Activated T-helper 17 cell treated with anti-CD3 and anti-CD28 coated beads, Interleukin-2, amount 50 U/mL, for 72 hours (primary cell): Measurements from ENCODE around the gene IL9. TPM values are rescaled to one million over a fixed set of nuclear protein-coding genes. Genes with fewer than 3 reads are reported as not detected.
"Not testable (repeated sequence)": the region's sequence is repeated elsewhere in the genome, so short reads cannot be mapped to it uniquely, and the experiment has no call there.

Experiments used
- ATAC-seq: fragments of 150-1000 bp; cut with Tn5 transposase; replicated peaks from 2 replicates; pipeline ENCODE4 v1.10.0; 2021; ENCODE audit warnings: mild to moderate bottlenecking, moderate library complexity
- H3K27ac Mint-ChIP-seq: one replicate; pipeline ENCODE4 v1.8.0; 2022; ENCODE audit warnings: mixed read lengths
- H3K27me3 Mint-ChIP-seq: one replicate; pipeline ENCODE4 v1.8.0; 2022; ENCODE audit warnings: mixed read lengths
- H3K36me3 Mint-ChIP-seq: one replicate; pipeline ENCODE4 v1.8.0; 2022; ENCODE audit warnings: low read depth, mild to moderate bottlenecking, mixed read lengths
- H3K4me1 Mint-ChIP-seq: one replicate; pipeline ENCODE4 v1.8.0; 2022; ENCODE audit warnings: mixed read lengths
- H3K4me3 Mint-ChIP-seq: one replicate; pipeline ENCODE4 v1.8.0; 2022; ENCODE audit warnings: mild to moderate bottlenecking, mixed read lengths
- H3K9me3 Mint-ChIP-seq: one replicate; pipeline ENCODE4 v1.8.0; 2022; ENCODE audit warnings: mixed read lengths
- total RNA-seq, 2 donors: library from RNA; stranded (reverse); gene quantifications; one replicate each; pipeline ENCODE4 v1.2.3, GENCODE V29; 2022

IL9 gene
- total RNA-seq, 2 donors from 2014 or later = 10.2 to 29.3 TPM

DNA sequence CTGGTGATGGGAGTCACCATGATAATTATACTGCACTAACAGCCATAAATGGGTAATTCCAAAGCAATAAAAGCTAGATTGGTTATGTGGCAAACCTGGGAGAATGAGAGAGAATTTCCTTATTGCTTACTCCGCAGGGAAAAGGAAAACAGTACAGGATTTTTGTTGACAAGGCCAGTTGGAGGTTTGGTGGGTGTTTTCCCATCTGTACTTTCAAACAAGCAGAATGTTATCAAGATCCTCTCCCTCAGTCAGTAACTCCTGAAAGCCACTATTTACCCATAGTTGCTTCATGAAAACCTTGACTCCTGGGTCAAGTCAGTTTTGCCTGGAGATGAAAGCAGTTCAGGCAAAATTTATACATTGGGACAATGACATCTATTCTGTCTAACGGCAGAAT lies 26.4 kb downstream of the IL9 start:
- H3K9me3 Mint-ChIP-seq = no peaks in the 10 kb centered on the region
- no peaks in the 10 kb centered on the region for H3K4me1 Mint-ChIP-seq
- no peak overlapping the region for H3K27ac Mint-ChIP-seq
- ATAC-seq = no peak
- H3K27me3 Mint-ChIP-seq = peaks cover 5% of the 10 kb centered on the region
- H3K36me3 Mint-ChIP-seq = no peaks in the 10 kb centered on the region
- no peak overlapping the region for H3K4me3 Mint-ChIP-seq

DNA sequence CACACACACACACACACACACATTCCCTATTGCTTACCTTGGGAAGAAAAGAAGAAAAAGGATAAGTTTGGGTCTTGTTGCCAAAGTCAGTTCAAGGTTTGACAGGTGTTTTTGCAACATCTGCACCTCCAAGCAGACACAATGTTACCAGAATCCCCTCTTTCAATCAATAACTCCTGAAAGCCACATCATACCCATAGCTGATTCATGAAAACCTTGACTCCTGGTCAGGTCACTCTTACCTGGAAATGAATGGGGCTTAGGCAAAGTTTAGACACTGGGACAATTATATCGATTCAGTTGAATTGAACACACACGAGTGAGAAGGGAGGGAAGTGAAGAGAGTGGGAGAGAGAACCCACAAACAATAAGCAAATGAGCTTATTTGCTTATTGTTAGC lies 27.0 kb downstream of the IL9 start:
- no peaks in the 10 kb centered on the region for H3K9me3 Mint-ChIP-seq
- ATAC-seq = no peak
- H3K27ac Mint-ChIP-seq = no peak overlapping the region
- H3K4me1 Mint-ChIP-seq = no peaks in the 10 kb centered on the region
- no peaks in the 10 kb centered on the region for H3K36me3 Mint-ChIP-seq
- peaks cover 7% of the 10 kb centered on the region for H3K27me3 Mint-ChIP-seq
- H3K4me3 Mint-ChIP-seq = no peak overlapping the region

GRCh38 chr5:135867599-135867998 lies 28.0 kb downstream of the IL9 start:
- Mint-ChIP-seq H3K27me3 (peaks cover 9% of the 10 kb centered on the region), H3K27ac (no peak overlapping the region), H3K4me1 (no peaks in the 10 kb centered on the region), H3K36me3 (no peaks in the 10 kb centered on the region), H3K4me3 (no peak overlapping the region), H3K9me3 (no peaks in the 10 kb centered on the region)
- ATAC-seq = no peak

DNA sequence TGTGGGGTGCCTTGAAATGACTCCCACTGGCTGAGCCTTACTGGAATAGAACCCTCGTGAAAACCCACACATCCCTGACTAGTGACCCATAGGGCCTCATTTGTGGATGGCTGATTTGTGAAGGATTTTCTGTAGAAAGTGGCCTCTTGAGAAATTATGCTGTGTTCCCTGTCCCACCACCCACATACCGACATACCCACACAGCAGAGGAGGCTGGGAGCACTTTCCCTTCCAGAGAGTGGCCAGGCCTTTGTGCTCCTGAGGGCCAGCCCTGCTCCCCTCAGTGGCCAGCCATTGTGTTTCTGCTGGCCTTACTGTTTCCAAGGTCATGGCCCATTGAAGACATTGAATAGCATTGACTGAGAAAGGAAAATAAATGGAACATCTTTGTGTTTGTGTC lies 29.6 kb downstream of the IL9 start:
- ATAC-seq = no peak
- no peak overlapping the region for H3K4me3 Mint-ChIP-seq
- H3K9me3 Mint-ChIP-seq = no peaks in the 10 kb centered on the region
- H3K27me3 Mint-ChIP-seq = peaks cover 9% of the 10 kb centered on the region
- H3K4me1 Mint-ChIP-seq = no peaks in the 10 kb centered on the region
- H3K27ac Mint-ChIP-seq = no peak overlapping the region
- no peaks in the 10 kb centered on the region for H3K36me3 Mint-ChIP-seq

GRCh38 chr5:135864503-135865435 lies 30.9 kb downstream of the IL9 start:
- H3K4me3 Mint-ChIP-seq = no peak overlapping the region
- H3K4me1 Mint-ChIP-seq = no peaks in the 10 kb centered on the region
- no peak overlapping the region for H3K27ac Mint-ChIP-seq
- no peak for ATAC-seq
- H3K9me3 Mint-ChIP-seq = no peaks in the 10 kb centered on the region
- no peaks in the 10 kb centered on the region for H3K36me3 Mint-ChIP-seq
- peaks cover 4% of the 10 kb centered on the region for H3K27me3 Mint-ChIP-seq

DNA sequence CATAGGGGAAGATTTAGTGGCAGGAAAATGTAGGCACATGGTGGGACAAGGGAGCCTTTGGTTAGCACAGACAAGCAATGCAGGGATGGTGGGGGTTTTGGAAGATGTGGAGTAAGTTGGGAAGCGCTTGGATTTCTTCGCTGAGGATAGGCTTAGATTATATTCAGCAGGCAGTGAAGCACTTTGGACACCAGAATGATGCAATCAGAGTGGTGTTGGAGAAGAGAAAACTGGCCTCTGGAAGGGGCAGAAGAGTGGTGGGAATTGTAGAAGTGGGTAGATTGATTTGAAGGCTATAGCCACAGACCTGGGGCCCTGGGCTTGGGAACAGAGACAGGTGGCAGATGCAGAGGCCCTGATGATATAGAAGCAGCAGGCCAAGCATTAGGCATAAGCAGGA lies 32.9 kb downstream of the IL9 start:
- H3K27me3 Mint-ChIP-seq = peaks cover 11% of the 10 kb centered on the region
- H3K4me1 Mint-ChIP-seq = no peaks in the 10 kb centered on the region
- H3K4me3 Mint-ChIP-seq = no peak overlapping the region
- no peak overlapping the region for H3K27ac Mint-ChIP-seq
- no peak for ATAC-seq
- H3K36me3 Mint-ChIP-seq = no peaks in the 10 kb centered on the region
- no peaks in the 10 kb centered on the region for H3K9me3 Mint-ChIP-seq

DNA sequence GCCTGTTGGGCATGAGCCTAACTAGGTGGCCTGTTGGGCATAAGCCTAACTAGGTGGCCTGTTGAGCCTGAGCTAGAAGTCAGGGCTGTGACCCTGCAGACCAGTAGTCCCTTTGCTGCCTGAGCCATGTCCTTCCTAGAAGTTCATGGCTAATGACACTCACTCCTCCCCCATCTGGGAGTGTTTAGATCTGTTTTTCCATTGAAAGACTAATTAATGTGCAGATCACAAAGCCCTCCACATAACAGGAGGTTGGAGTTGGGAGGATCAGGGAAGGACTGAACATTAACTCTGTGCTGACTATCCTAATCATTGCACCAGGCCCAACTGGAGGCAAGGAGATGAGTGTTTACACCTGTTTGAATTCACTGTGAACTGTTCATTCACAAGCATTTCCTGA lies 33.6 kb downstream of the IL9 start:
- Mint-ChIP-seq H3K36me3 (no peaks in the 10 kb centered on the region), H3K4me1 (no peaks in the 10 kb centered on the region), H3K27ac (no peak overlapping the region), H3K9me3 (no peaks in the 10 kb centered on the region), H3K4me3 (no peak overlapping the region), H3K27me3 (peaks cover 14% of the 10 kb centered on the region)
- no peak for ATAC-seq

DNA sequence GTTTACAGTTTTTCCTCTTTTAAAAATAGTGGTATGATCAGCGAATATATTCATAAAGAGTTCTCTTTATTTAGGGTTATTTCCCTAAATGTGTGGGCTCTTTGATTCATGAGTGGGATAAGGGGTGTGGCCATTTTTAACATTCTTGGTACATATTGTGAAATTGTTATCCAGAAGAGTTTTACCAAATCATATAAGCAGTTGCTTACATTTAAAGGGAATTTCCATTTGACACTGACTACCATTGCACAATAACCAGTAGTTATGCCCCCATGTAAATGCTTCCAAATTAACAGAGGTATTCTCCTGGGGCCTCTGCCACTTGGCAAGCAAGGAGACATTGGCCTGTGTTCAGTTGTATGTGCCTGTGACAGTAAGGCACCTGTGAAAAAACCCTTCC lies 34.0 kb downstream of the IL9 start:
- Mint-ChIP-seq H3K4me1 (no peaks in the 10 kb centered on the region), H3K9me3 (no peaks in the 10 kb centered on the region), H3K4me3 (no peak overlapping the region), H3K36me3 (no peaks in the 10 kb centered on the region), H3K27ac (no peak overlapping the region), H3K27me3 (peaks cover 14% of the 10 kb centered on the region)
- ATAC-seq = no peak

DNA sequence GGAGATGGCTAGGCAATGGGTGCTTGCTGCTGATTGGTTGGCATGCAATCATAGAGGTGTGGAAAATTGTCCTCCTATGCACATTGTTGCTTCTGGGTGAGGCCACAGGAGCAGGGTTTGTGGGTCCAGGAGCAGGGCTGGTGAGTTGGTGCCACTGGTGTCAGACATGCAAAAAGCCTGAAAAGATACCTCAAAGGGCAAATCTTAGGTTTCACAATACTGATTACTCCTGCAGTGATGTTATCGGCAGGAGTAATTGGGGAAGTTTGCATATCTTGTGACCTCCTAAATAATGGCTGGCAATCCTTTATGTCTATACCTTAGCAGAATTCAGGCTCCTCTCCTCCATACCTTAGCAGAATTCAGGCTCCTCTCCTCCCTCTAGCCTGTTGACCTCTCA lies 36.0 kb downstream of the IL9 start:
- Mint-ChIP-seq H3K27me3 (peaks cover 22% of the 10 kb centered on the region), H3K9me3 (no peaks in the 10 kb centered on the region), H3K27ac (no peak overlapping the region), H3K4me3 (no peak overlapping the region), H3K36me3 (no peaks in the 10 kb centered on the region), H3K4me1 (no peaks in the 10 kb centered on the region)
- ATAC-seq = no peak

- H3K27me3 Mint-ChIP-seq = peaks cover 22% of the 10 kb centered on the region
- not testable (repeated sequence) for H3K36me3 Mint-ChIP-seq, ATAC-seq, H3K4me3 Mint-ChIP-seq, H3K9me3 Mint-ChIP-seq, H3K27ac Mint-ChIP-seq, H3K4me1 Mint-ChIP-seq
These were observed 36.5 kb downstream of the IL9 start for GRCh38 chr5:135859186-135859585.

GRCh38 chr5:135857630-135858311 lies 37.9 kb downstream of the IL9 start:
- H3K4me3 Mint-ChIP-seq = no peak overlapping the region
- H3K9me3 Mint-ChIP-seq = no peaks in the 10 kb centered on the region
- H3K4me1 Mint-ChIP-seq = no peaks in the 10 kb centered on the region
- ATAC-seq = no peak
- no peak overlapping the region for H3K27ac Mint-ChIP-seq
- H3K27me3 Mint-ChIP-seq = peaks cover 18% of the 10 kb centered on the region
- H3K36me3 Mint-ChIP-seq = no peaks in the 10 kb centered on the region

DNA sequence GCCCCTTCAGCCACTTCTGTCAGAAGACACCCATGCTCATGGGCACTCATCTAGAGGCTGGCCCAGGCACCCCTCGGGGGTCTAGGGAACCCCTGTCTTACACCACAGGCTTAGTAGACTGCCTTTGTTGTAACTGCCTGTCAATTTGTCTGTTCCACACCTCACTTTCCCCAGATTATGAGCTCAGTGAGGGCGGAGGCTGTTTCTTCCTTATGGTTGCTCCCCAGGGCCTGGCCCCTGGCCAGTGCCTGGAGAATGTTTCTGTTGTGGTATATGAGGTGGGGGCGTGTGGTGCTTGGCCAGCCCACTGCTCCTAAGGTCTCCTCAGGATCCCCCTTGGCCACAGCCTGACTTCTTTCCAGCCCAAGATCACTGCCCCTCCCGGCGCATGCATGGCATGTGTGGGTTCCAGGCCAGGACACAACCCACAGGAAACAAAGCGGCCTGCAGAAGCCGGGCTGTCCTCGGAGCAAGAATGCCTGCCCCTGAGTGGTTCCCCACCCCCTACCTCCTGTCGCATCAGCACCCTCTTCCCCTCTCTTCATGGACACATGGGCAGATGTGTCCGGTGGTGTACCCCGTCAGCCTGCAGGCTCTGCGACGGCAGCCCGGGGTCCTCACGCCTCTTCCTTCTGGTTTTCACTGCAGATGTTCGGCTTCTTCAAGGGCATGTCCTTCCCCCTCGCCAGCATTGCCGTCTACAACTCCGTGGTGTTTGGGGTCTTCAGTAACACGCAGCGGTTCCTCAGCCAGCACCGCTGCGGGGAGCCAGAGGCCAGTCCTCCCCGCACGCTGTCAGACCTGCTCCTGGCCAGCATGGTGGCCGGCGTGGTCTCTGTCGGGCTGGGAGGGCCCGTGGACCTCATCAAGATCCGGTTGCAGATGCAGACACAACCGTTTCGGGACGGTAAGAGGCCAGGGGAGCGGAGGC lies 43.5 kb downstream of the IL9 start:
- Mint-ChIP-seq H3K9me3 (no peaks in the 10 kb centered on the region), H3K27me3 (peaks cover 15% of the 10 kb centered on the region), H3K27ac (no peak overlapping the region), H3K36me3 (no peaks in the 10 kb centered on the region), H3K4me1 (no peaks in the 10 kb centered on the region), H3K4me3 (no peak overlapping the region)
- ATAC-seq = no peak

GRCh38 chr5:135851186-135851914 lies 44.3 kb downstream of the IL9 start:
- Mint-ChIP-seq H3K9me3 (no peaks in the 10 kb centered on the region), H3K27me3 (peaks cover 15% of the 10 kb centered on the region), H3K4me3 (no peak overlapping the region), H3K4me1 (no peaks in the 10 kb centered on the region), H3K36me3 (no peaks in the 10 kb centered on the region), H3K27ac (no peak overlapping the region)
- ATAC-seq = no peak

- H3K36me3 Mint-ChIP-seq = no peaks in the 10 kb centered on the region
- H3K4me3 Mint-ChIP-seq = no peak overlapping the region
- no peaks in the 10 kb centered on the region for H3K9me3 Mint-ChIP-seq
- H3K27me3 Mint-ChIP-seq = peaks cover 12% of the 10 kb centered on the region
- no peaks in the 10 kb centered on the region for H3K4me1 Mint-ChIP-seq
- H3K27ac Mint-ChIP-seq = no peak overlapping the region
- ATAC-seq = no peak
These were observed 45.0 kb downstream of the IL9 start for GRCh38 chr5:135850671-135851070.
